ENCODE measurements around the gene EFCAB5.
A peak's percentile ranks its signal among the peaks of the same experiment; 100 is the strongest.
"Not testable (repeated sequence)": the region's sequence is repeated elsewhere in the genome, so short reads cannot be mapped to it uniquely, and the experiment has no call there.

EFCAB5 gene

GRCh38 chr17:30084788-30085187, 143.4 kb downstream of the EFCAB5 start:
- no peak for DNase-seq
- no peak for TF ChIP-seq GATA1 (IDR thresholded peaks at IDR 0.05; ENCODE audit: low read depth, low read length)
- no peak for TF ChIP-seq POLR2A (IDR thresholded peaks at IDR 0.05; ENCODE audit: low read length)

DNA sequence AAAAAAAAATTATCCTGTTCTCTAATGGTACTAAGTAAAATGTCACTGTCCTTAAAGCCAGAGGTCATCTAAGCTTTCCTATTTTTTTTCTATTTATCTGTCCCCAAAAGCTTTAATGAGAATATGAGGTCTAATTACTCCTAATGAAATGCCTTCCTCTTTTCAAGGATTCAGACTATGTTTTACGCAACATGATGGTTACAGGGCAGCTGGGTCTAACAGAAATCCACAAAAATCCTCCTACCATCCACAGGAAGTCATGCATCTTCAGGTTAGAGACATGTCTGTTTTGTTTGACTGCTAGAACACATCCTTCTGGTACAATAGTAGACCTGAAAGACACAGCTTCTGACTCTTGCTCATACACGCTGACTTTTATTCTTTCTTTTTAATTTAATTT, 145.5 kb downstream of the EFCAB5 start:
- TF ChIP-seq GATA1 (IDR thresholded peaks at IDR 0.05; ENCODE audit: low read depth, low read length) = no peak
- TF ChIP-seq POLR2A (IDR thresholded peaks at IDR 0.05; ENCODE audit: low read length) = no peak
- no peak for DNase-seq

- not testable (repeated sequence) for DNase-seq
Measured at GRCh38 chr17:30087431-30087830, 146.0 kb downstream of the EFCAB5 start.

DNA sequence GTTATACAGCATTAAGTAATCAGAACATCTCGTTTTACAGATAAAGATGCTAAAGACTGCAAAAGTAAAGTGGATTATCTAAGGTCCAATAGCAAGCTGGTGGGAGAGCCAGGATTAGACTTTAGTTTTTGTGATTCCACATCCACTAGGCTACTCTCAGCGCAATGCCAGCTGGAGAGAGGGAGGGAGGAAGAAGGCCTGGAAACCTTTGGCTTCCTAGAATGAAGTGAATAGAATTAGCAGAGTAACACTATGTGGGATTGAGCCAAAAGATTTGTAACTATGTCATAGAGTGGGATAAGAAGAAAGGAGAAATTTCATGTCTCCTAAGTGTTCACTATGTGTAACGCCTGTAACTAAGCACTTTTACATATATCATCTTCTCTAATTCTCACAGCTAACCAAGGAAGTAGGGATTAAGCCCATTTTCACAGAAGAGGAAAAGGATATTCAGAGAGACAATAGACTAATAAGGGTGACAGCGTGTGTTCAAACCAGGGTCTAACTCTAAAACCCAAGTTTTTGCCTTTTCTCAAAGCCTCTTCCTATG, 149.8 kb downstream of the EFCAB5 start:
- TF ChIP-seq POLR2A (IDR thresholded peaks at IDR 0.05; ENCODE audit: low read length) (no peak), GATA1 (IDR thresholded peaks at IDR 0.05; ENCODE audit: low read depth, low read length) (no peak)
- DNase-seq = no peak

GRCh38 chr17:30091771-30092170, 150.3 kb downstream of the EFCAB5 start:
- TF ChIP-seq GATA1 (IDR thresholded peaks at IDR 0.05; ENCODE audit: low read depth, low read length) = no peak
- no peak for TF ChIP-seq POLR2A (IDR thresholded peaks at IDR 0.05; ENCODE audit: low read length)
- DNase-seq = no peak

GRCh38 chr17:30092886-30093285, 151.5 kb downstream of the EFCAB5 start:
- DNase-seq = no peak
- no peak for TF ChIP-seq GATA1 (IDR thresholded peaks at IDR 0.05; ENCODE audit: low read depth, low read length)
- TF ChIP-seq POLR2A (IDR thresholded peaks at IDR 0.05; ENCODE audit: low read length) = no peak

DNA sequence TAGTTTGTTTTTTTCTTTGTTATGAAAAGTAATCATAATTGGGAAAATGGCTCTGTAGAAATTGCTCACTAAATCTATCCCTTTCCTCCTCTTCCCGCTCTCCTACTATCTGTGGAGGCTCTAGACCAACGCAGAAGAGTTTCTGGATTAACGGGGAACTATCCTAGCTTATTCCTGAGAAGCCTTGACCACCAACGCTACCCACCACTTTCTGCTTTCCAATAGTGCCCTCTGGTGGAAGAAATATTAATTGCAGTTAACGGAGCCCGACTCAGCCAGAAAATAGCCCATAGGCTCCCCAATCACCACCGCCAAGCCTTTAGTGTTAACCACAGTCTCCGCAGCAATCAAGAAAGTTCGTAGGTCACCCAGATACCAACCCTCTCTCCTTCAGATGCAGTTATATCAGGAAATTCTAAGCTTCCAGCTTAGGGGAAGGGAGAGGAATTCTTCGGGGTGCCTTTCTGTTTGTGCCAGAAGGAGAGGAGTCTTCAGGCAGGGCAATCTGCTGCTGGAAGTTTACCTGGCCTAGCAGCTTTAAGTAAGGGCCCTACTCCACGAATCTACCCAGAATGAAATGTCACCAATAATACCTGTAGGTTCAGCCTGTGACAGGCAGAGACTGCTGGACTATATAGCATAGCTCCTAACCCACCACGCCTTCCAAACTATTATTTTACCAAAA, 152.2 kb downstream of the EFCAB5 start:
- peak; percentile 42 to 73 for DNase-seq

DNA sequence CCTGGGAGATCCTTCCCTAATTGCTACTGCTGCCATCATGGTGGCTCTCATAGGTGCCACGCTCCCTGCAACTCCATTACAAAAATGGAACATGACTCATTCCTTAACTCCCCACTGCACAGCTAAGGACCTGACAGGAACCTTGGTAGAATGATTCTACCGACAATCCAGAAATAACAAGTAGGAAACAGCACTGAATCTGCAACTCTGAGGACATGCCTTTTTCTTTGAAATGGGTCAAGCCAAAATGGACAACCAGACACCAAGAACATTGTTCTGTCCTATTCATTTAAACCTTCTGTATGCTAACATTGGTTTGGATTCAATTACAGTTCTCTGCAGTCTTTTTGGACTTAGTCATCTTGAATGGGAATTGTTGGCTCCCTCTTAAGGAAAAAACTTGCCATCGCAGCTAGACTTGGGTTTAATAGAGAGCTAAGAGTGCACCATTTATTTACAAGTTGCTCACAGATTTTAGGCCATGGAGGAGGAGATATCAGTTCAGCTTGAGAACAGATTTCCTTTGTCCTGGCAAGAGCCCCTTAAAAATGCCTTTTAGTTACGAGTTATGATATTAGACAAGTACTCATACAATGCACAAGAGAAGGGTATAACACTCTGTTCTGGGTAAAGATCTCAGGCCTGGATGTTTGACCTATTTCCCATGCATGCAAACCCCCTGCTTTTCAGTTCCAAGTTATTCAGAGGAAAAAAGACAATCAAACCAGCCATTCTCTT, 154.2 kb downstream of the EFCAB5 start:
- peak; percentile 28 to 48 for DNase-seq
- TF ChIP-seq GATA1 (IDR thresholded peaks at IDR 0.05; ENCODE audit: low read depth, low read length) (no peak), POLR2A (IDR thresholded peaks at IDR 0.05; ENCODE audit: low read length) (no peak)

More for the DNA sequence above, 152.2 kb downstream of the EFCAB5 start:
- no peak for TF ChIP-seq POLR2A (IDR thresholded peaks at IDR 0.05; ENCODE audit: low read length)
- no peak for TF ChIP-seq GATA1 (IDR thresholded peaks at IDR 0.05; ENCODE audit: low read depth, low read length)

GRCh38 chr17:30101686-30102390, 160.4 kb downstream of the EFCAB5 start:
- no peak for DNase-seq
- TF ChIP-seq GATA1 (IDR thresholded peaks at IDR 0.05; ENCODE audit: low read depth, low read length) = no peak
- TF ChIP-seq POLR2A (IDR thresholded peaks at IDR 0.05; ENCODE audit: low read length) = no peak

GRCh38 chr17:30103921-30104320, 162.5 kb downstream of the EFCAB5 start:
- TF ChIP-seq POLR2A (IDR thresholded peaks at IDR 0.05; ENCODE audit: low read length) = no peak
- TF ChIP-seq GATA1 (IDR thresholded peaks at IDR 0.05; ENCODE audit: low read depth, low read length) = no peak
- DNase-seq = no peak

- peak; percentile 90 for DNase-seq
- TF ChIP-seq POLR2A (IDR thresholded peaks at IDR 0.05; ENCODE audit: low read length) (no peak), GATA1 (IDR thresholded peaks at IDR 0.05; ENCODE audit: low read depth, low read length) (no peak)
Measured at GRCh38 chr17:30104575-30105339, 163.3 kb downstream of the EFCAB5 start.

GRCh38 chr17:30112794-30113193, 171.4 kb downstream of the EFCAB5 start:
- no peak for DNase-seq
- no peak for TF ChIP-seq GATA1 (IDR thresholded peaks at IDR 0.05; ENCODE audit: low read depth, low read length)
- TF ChIP-seq POLR2A (IDR thresholded peaks at IDR 0.05; ENCODE audit: low read length) = no peak

GRCh38 chr17:30113213-30113612, 171.8 kb downstream of the EFCAB5 start:
- TF ChIP-seq GATA1 (IDR thresholded peaks at IDR 0.05; ENCODE audit: low read depth, low read length) (no peak), POLR2A (IDR thresholded peaks at IDR 0.05; ENCODE audit: low read length) (no peak)
- no peak for DNase-seq

- TF ChIP-seq GATA1 (IDR thresholded peaks at IDR 0.05; ENCODE audit: low read depth, low read length) (no peak), POLR2A (IDR thresholded peaks at IDR 0.05; ENCODE audit: low read length) (no peak)
- no peak for DNase-seq
Measured at GRCh38 chr17:30116345-30116660, 174.9 kb downstream of the EFCAB5 start.

All from erythroblast (primary cell).